Stimulated activated CD8-positive, alpha-beta memory T cell treated with anti-CD3 and anti-CD28 coated beads, Interleukin-12 subunit alpha, Interleukin-12 subunit beta, amount 100 ng/mL, for 4 hours (primary cell): Measurements from ENCODE around the gene CFAP73.

Source experiments
- DNase-seq: peaks from one replicate; pipeline ENCODE4 v3.0.0-alpha.2; 2020; ENCODE audit warnings: low read depth

CFAP73 gene

DNA sequence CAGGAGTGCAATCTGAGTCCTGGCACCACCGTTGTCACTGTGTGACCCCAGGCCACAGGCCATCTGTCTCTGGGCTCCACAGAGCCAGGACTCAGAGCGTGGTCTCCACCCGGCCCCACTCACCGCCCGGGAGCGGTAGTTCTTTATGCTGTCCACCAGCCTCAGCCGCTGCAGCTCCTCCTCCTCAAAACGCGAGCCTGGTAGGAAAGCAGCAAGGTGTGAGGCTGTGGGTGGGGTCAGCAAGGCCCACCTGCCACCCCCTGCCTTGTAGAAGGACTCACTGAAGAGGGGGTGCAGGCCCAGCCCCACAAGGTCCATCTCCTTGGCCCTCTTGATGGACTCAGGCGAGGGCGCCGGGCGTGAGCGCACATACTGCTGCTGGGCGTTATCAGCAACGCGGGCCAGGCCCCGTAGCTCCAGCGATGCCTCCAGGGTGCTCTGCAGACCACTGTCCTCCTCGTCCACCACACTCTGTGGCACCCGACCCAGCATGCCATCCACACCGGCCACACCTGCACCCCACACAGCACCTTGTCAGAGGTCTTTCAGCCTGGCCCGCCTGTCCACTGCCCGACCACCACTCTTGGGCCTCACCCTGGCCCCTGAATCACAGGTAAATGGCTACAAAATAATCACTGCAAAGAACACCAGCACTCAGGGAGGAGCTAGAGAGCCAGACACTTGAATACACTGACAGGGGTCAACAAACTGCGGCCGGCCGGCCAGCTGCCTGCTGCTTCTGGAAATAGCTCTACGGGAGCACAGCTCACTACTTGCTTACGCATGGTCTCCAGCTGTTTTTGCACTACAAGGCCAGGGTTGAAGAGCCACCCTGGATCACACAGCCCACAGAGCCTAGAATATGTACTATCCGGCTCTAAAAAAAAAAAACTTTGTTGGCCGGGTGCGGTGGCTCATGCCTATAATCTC, 16.3 kb downstream of the CFAP73 start:
- DNase-seq, result no peak

DNA sequence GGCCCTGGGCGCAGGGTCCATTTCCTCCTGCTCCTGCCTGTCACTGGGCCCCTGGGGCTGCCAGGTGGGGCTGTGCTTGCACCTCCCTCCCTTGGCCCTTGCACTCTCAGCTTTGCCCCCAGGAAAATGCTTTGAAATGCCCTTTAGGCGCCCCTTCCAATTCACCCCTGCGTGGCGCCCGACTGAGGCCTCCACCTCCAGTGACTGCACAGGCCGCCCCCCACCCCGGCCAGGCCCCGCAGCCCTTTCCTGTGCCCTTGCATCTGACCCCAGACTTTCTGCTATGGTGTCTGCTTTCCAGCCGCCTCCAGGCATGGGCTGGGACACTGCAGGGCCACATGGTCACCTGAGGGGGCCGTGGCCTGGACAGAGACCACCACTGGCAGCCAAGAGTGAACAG, 18.3 kb downstream of the CFAP73 start:
- DNase-seq, result no peak

DNA sequence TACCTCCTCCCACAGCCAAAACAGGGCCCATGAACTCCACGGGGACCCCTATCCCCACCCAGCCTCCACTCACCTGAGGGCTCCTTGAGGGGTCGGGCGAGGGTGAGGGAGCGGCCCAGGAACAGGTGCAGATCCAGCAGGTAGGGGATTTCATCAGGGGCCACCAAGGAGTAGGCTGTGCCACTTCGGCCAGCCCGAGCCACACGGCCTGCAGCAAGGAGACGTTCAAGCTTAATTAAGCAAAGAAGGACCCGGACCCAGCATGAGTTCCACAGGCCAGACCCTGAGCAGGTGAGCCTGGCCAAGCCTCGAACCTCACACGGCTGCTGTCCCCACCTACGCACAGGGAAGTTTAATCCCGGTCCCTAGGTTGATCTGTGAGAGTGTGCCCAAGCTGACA, 20.2 kb downstream of the CFAP73 start:
- no peak for DNase-seq

DNA sequence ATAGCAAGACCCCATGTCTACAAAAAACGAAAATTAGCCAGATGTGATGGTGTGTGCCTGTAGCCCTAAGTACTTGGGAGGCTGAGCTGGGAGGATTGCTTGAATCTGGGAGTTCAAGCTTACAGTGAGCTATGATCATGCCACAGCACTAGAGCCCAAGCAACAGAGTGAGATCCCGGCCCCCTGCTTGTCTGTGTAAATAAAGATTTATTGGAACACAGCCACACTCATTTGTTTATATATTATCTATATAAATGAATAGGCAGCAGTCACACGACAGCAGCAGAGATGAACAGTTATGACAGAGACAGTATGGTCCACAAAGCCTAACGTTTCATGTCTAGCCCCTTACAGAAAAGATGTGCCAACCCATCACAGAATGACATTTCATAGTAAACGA, 20.9 kb downstream of the CFAP73 start:
- no peak for DNase-seq

DNA sequence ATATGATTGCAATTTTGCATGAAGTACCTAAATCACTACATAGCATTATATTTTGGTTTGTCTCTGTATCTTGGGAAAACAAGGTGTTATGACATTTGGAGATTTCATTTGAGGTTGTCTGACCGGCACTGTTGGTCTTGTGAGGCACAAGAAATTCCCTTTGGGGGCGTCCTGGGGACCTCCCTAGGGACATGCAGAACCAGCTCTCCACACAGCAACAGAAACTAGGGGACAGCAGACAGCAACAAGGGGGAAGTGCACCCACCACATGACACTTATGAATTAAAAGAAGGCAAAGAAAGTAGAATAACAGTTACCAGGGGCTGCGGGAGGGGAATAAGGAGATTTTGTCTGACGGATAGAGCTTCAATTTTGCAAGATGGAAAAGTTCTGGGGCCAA, 21.4 kb downstream of the CFAP73 start:
- no peak for DNase-seq

DNA sequence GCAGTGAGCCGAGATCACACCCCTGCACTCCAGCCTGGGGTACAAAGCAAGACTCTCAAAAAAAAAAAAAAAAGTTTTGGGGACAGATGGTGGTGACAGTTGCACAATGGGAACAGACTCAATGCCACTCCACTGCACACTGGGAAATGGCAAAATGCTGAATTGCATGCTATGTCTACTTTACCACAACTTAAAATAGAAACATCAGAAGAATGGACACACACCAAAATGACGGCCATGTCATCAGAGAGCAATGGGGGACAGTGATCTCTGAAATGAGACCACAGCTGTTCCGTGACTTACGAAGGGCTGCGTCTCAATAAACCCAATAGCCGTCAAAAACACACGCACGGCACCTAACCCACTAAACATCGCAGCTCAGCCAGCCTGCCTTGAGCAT, 22.0 kb downstream of the CFAP73 start:
- no peak for DNase-seq

DNA sequence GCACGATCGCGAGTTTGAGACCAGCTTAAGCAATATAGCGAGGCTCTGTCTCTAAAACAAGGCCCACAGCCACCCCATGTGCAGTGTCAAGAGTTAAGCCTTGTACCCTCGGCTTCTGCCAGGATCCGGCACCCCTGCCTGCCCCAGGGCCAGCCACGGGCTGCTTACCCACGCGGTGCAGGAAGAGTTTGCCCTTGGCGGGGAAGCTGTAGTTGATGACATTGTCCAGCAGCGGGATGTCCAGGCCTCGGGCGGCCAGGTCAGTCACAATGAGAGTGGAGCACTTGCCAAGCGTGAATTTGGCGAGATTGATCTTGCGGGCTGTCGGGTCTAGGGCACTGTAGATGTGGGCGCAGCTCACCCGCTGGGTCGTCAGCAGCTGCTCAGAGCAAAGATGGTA, 22.7 kb downstream of the CFAP73 start:
- DNase-seq, result no peak

DNA sequence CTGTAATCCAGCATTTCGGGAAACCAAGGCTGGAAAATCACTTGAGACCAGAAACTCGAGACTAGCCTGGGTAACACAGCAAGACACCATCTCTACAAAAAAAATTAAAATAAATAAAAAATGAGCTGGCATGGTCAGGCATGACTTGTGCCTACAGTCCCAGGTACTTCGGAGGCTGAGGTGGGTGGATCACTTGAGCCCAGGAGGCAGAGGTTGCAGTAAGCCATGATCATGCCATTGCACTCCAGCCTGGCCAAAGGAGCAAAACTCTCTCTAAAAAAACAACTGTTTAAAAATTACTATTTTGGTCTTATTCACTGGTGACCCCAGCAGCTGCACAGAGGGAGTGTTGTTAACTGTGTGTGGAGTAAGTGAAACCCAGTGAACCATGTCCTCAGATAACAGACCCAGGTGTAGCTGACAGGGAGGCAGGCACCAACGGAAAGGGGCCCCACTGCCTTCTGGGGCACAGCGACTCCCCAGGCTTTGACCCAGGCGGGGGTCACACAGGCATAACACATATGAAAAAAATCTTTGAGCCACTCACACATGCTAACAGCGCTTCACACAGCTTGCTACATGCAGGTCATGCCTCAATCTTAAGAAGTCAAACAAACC, 23.7 kb downstream of the CFAP73 start:
- DNase-seq, result no peak

DNA sequence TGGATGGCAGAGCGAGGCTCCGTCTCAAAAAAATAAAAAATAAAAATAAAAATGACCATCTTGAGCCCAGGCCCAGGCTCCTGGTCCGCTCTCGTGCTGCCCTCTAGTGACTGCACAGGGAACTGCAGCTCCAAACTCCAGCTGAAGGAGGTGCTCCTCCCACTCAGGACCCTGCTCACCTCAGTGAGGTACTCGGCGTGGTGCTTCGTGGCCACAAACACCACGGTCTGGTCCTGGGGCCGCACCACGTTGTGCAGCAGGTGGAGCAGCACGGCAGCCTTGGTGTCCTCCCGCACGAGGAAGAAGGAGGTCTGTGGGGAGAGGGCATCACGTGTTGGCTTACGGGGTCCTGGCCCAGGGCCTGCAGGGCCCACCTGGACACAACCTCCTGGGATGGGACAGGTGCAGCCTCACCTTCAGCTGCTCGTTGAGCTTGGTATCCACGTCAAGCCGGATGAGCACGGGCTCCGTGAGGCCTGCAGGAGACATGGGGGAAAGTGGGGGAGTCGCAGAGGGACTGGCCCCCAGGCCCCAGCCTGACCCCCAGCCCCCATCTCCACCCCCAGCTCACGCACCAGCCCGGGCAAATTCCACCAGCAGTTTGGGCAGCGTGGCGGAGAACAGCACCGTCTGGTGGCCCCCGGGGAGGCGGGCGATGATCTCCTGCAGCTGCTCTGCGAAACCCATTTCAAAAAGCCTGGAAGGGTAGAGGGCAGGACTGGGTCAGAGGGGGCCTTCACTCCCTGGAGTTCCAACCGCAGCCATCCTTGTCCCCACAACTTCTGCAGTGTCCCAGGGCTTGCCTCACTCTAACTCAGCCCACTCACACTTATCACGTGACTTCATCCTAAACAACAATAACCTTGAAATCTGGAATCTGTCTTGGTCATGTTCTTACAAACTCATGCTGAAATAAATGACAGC, 25.2 kb downstream of the CFAP73 start:
- peak; percentile 45 for DNase-seq

DNA sequence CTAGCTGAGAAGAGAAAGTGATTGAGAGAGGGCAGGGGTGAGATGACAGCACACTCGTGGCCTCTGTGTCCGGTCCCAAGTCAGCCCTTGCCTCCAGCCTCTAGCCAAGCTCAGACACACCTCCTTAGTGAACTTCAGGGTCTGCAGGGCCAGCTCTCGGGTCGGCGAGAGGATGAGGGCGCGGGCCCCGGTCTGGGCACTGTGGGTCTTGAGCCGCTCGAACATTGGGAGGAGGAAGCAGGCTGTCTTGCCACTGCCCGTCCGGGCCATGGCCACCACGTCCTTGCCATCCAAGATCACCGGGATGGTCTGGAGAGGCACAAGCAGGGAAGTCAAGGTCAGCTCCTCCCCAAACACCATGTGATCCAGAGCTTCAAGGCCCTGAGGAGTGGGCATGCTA, 29.5 kb downstream of the CFAP73 start:
- DNase-seq, result no peak

DNA sequence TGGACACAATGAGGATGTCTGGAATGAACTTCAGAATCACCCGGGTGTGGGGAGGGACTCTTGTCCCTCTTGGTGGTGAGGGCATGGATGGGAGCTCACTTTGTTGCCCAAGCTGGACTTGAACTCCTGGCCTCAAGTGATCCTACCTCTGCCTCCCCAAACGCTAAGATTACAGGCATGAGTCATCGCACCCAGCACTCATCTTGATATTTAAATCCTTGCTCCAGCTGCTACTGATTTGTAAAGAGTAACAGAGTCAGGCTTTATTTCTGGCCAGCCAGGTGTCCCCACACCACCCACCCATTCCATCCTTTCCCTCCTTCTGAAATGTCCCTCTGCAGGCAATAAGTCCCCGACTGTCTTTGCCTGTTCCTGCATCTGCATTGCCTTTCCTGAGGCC, 30.8 kb downstream of the CFAP73 start:
- DNase-seq, result no peak

DNA sequence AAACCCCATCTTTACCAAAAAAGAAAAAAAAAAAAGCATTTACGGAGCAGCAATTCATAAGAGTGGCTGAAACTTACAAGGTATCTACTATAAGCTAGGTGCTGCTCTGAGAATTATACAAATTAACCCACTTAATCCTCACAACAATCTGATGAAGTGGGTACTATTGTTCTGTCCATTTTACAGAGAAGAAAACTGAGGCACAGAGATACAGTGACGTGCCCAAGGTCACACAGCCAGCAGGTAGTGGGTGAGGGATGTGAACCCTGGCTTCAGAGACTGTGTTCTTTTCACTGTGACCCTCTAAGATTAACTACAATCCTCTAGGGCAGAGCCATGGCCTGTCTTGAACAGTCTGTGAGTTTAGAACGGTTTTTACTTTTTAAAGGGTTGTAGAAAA, 32.5 kb downstream of the CFAP73 start:
- DNase-seq, result no peak

DNA sequence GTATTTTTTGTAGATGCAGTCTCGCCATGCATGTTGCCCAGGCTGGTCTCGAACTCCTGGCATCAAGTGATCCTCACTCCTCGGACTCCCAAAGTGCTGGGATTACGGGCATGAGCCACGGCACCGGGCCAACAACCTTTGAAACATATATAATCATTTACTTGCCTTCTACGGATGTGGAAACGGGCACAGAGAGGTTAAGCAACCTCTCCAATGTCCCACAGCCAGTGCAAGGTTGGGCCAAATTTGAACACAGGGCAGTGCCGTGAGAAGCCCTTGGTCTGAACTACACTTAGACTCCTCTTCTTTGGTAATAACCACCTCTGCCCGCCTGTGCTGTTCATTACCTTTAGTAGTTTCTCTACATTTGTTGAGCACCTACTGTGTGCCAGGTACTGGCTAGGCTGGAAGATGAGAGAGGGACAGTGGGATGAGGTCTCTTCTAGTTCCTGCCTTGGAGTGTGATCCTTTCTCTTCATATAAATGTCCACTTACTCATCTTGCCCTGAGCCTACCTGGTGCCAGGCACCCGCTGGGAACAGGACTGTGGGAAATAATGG, 33.6 kb downstream of the CFAP73 start:
- no peak for DNase-seq

DNA sequence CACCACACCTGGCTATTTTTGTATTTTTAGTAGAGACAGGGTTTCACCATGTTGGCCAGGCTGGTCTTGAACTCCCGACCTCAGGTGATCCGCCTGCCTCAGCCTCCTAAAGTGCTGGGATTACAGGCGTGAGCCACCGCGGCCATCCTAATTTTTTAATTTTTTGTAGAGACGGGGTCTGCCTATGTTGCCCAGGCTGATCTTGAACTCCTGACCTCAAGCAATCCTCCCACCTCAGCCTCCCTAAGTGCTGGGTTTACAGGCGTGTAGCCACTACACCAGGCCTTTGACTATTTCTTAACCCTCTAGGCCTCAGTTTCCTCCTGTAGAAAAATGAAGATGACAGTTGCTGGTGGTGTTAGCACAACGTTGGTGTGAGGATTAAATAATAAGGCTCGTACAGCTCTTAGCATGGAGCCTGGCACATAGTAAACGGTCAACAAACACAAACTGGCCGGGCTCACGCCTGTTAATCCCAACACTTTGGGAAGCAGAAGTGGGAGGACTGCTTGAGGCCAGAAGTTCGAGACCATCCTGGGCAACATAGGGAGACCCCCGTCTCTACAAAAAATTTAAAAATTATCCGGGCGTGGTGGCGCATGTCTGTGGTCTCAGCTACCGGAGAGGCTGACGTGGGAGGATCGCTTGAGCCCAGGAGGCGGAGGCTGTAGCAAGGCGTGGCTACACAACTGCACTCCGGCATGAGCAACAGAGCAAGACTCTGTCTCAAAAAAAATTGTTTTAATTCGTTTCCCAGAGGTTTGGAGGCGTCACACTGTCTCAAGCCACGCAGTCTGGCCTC, 34.8 kb downstream of the CFAP73 start:
- no peak for DNase-seq

DNA sequence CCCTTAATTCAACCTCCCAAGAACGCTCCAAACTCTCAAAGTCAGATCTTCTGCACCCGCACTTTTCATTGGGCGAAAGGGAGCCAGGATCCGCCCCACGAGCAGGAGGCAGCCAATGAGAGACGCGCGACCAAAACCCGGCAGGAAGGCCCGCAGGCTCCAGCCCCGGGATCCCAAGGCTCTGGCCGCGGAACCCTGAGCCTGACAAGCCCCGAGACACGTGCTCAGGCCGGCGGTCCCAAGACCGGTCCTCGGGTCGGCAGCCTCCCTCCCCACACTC, 35.3 kb downstream of the CFAP73 start:
- peak; percentile 74 for DNase-seq

DNA sequence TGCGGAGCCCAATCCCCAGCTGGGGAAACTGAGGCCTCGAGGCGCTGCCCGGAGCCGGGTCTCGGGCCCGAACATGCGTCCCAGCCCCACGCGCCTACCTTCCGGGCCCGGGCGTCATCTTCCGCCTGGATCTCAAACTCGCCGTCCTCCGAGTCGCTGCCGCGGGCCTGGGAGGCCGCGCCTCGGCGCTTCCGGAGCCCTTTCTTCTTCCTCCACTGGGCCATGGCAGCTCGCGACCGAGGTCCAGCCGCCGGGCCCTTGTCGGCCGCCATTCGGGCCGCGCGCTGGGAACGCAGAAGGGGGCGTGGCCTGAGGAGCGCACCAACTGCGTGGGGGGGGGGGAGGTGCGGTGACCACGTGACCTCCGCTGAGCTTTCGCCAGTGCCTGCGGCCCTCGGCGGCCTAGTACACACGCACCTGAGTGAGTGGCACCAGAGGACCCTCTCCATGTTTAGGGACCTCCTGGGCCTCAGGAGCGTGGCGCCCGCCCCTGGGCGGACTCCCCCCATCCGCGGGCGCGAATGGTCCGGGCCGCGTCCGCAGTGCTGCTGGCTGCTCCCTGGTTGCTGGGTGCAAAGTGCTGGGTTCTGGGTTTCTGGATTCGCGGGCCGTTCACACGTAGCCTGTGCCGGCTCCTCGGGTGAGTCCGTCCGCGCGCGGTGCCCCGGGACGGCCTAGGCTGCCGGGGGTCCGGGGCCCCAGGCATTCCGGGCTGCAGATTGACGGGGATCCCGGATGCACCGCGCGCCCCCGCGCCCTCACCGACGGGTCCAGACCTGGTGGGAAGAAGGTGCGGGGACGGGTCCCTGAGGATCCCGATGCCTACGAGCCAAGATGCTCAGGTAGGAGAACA, 35.9 kb downstream of the CFAP73 start, which contains the start of the genes DDX54 and RITA1:
Gene DDX54 (minus strand): TSS at position 299 of the 853 bp plus-strand sequence. CDS start 27 bp downstream, at position 272.
Gene RITA1 (plus strand): TSS at position 542 of the 853 bp plus-strand sequence. CDS start 1,026 bp downstream, outside the sequence.
- peak; percentile 72 for DNase-seq

DNA sequence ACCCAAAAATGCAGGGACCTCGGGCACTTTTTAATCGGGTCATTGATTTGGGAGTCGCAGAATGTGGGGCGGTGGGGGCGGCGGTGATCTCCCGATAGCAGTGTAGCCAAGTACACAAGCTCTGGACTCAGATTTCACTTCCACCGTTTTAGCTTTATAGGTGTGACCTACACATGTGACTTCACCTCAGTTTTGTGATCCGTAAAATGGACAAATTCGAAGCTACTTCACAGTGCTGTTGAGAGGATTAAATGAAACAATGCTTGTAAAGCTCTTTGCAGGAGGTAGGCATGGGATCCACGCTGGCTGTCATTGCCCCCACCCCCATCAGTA, 36.5 kb downstream of the CFAP73 start:
- no peak for DNase-seq

DNA sequence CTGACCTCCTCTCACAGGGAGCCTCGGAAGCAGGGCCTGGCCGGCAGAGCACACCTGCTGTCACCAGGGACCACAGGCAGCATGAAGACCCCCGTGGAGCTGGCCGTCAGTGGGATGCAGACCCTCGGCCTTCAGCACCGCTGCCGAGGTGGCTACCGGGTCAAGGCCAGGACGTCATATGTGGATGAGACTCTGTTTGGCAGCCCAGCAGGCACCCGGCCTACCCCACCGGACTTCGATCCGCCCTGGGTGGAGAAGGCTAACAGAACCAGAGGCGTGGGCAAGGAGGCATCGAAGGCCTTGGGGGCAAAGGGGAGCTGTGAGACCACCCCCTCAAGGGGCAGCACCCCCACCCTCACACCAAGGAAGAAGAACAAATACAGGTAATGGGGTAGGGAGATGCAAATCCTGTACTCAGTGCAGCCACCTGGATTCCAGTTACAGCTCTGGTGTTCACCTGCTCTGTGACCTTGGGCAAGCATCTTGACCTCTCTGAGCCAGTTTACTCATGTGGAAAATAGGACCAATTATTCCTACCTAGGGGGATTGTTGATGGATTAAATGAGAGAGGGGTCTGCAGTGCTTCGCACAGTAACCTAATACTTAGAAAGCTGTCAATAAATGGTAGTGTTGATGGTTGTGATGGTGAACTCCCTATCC, 37.3 kb downstream of the CFAP73 start:
- DNase-seq, result no peak

DNA sequence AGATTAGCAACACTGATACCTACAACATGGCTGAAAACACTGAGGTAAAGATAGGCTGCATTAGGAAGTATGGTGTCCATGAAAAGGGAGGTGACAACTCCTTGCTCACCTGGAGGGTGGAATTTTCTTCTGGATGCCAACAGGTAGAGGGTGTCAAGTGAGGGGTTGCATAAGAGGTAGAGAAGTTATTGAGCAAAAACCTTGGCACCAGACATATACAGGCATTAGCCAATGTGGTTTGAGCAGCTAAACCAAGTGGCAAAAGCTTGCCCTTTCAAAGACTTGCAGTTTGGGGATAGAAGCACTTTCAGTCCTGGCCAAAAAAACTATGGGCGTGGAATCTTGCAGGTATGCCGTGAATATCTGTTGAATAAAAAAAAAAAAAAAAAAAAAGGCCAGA, 39.8 kb downstream of the CFAP73 start:
- no peak for DNase-seq

DNA sequence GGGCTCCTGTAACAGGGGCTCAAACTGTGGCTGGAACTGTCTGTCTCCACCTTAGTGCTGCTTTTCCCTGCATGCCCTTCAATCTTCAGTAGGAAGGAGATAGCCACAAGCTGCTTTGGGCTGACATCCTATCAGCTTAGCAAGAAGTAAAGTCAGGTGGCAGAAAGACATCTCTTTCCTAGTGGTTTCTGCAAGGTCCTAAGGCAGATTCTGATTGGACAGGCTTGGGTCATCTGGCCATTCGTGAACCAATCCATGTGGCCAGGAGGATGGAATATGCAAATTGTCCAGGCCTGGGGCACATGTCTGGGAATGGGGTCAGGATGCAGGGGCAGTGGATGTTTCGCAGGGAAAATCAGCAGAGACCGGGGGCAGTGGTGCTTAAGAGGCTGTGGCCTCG, 41.2 kb downstream of the CFAP73 start:
- DNase-seq, result no peak
